WTC11 (cell line): ENCODE data around the gene FOXS1.

Experiments used
- E2F1 ChIP-seq: sonication (generic); formaldehyde crosslinking; IDR thresholded peaks from 2 replicates; pipeline ENCODE4 v1.8.0; 2022; ENCODE audit warnings: mild to moderate bottlenecking, missing genetic modification reagents
- MAX ChIP-seq: sonication (generic); formaldehyde crosslinking; IDR thresholded peaks from 2 replicates; pipeline ENCODE4 v1.8.0; 2022; ENCODE audit warnings: mild to moderate bottlenecking, missing genetic modification reagents
- MLX ChIP-seq: sonication (generic); formaldehyde crosslinking; IDR thresholded peaks from 2 replicates; pipeline ENCODE4 v1.8.1; 2023; ENCODE audit warnings: mild to moderate bottlenecking, missing genetic modification reagents, moderate library complexity
- ZNF317 ChIP-seq: sonication (generic); formaldehyde crosslinking; IDR thresholded peaks from 2 replicates; pipeline ENCODE4 v1.8.1; 2023; ENCODE audit warnings: low read depth, mild to moderate bottlenecking, moderate library complexity, missing genetic modification reagents, borderline replicate concordance
- TF ChIP-seq, protein P1 (sequence below): fragments of 200-600 bp; IDR thresholded peaks from 2 replicates; pipeline ENCODE4 v1.8.0; 2022; ENCODE audit warnings: antibody characterized with exemption
- TF ChIP-seq, protein P2 (sequence below): sonication (generic); formaldehyde crosslinking; conservative IDR thresholded peaks from 2 replicates; pipeline ENCODE4 v1.8.1; 2022; ENCODE audit warnings: mild to moderate bottlenecking, missing genetic modification reagents

DNA sequence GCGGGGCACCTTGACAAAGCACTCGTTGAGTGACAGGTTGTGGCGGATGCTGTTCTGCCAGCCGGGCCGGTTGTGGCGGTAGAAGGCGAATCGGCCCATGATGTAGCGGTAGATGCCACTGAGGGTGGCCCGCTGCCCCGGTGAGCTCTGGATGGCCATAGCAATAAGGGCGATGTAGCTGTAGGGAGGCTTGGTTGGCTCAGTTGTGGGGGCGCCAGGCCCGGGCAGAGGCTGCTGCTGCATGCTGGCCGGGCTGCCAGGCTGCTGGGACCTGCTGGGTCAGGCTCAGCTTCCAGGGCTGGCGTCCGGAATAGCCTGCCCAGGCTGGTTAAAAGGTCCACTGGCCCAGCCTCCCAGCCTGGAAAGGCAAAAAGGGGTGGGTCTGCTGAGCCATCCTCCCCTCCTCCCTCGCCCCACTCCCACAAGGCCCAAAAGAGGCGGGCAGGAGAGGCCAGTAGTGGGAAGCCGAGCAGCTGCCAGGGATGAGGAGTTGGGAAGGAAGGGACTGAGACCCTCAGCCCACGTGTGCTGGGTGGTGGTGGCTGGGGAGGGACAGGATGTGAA is at the start of gene FOXS1:
- TF ChIP-seq, protein P1, sequence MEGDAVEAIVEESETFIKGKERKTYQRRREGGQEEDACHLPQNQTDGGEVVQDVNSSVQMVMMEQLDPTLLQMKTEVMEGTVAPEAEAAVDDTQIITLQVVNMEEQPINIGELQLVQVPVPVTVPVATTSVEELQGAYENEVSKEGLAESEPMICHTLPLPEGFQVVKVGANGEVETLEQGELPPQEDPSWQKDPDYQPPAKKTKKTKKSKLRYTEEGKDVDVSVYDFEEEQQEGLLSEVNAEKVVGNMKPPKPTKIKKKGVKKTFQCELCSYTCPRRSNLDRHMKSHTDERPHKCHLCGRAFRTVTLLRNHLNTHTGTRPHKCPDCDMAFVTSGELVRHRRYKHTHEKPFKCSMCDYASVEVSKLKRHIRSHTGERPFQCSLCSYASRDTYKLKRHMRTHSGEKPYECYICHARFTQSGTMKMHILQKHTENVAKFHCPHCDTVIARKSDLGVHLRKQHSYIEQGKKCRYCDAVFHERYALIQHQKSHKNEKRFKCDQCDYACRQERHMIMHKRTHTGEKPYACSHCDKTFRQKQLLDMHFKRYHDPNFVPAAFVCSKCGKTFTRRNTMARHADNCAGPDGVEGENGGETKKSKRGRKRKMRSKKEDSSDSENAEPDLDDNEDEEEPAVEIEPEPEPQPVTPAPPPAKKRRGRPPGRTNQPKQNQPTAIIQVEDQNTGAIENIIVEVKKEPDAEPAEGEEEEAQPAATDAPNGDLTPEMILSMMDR = no peak
- TF ChIP-seq MAX = no peak
- TF ChIP-seq E2F1 = no peak
- TF ChIP-seq MLX (CRISPR knock-in tag) = no peak
- TF ChIP-seq, protein P2, sequence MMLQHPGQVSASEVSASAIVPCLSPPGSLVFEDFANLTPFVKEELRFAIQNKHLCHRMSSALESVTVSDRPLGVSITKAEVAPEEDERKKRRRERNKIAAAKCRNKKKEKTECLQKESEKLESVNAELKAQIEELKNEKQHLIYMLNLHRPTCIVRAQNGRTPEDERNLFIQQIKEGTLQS (CRISPR knock-in tag) = no peak
- TF ChIP-seq ZNF317 (CRISPR knock-in tag) = no peak
